CD14-positive monocyte (primary cell): Measurements from ENCODE around the gene PDE8A. TPM values are rescaled to one million over a fixed set of nuclear protein-coding genes. Genes with fewer than 3 reads are reported as not detected.

Source experiments
- DNase-seq, 3 donors: peaks; one replicate each; pipeline ENCODE4 v3.0.0-alpha.2; 2011 to 2022
- H2AFZ ChIP-seq: 2 replicates; pipeline ENCODE4 v1.6.0; 2012; ENCODE audit warnings: mild to moderate bottlenecking, low read depth, low read length, inconsistent platforms; ENCODE audit not compliant: insufficient read depth, poor library complexity, severe bottlenecking
- H3K27ac ChIP-seq, 2 donors: 1 replicate in 1 of 2; 2 replicates in 1 of 2; pipeline ENCODE4 v1.5.1; 2012 to 2013; ENCODE audit warnings: low read length in 2 of 2, control low read depth in 1 of 2, inconsistent platforms in 1 of 2, low read depth in 1 of 2, mild to moderate bottlenecking in 1 of 2
- H3K27me3 ChIP-seq, 2 donors: one replicate each; pipeline versions ENCODE4 v1.6.0 to v1.6.1; 2011 to 2013; ENCODE audit warnings: low read length in 2 of 2; ENCODE audit not compliant: control insufficient read depth in 2 of 2, insufficient read depth in 2 of 2
- H3K36me3 ChIP-seq, 2 donors: replicated peaks in 1 of 2; 1 replicate in 1 of 2; 2 replicates in 1 of 2; pipeline versions ENCODE4 v1.5.1 to v1.6.1; 2012 to 2013; ENCODE audit warnings: low read length in 2 of 2, control low read depth in 1 of 2, inconsistent platforms in 1 of 2, mild to moderate bottlenecking in 1 of 2; ENCODE audit not compliant: insufficient read depth in 2 of 2, control insufficient read depth in 1 of 2
- H3K4me1 ChIP-seq, 2 donors: 1 replicate in 1 of 2; 2 replicates in 1 of 2; pipeline versions ENCODE4 v1.5.1 to v1.6.1; 2012 to 2013; ENCODE audit warnings: low read length in 2 of 2, control low read depth in 1 of 2, inconsistent platforms in 1 of 2, mild to moderate bottlenecking in 1 of 2, moderate library complexity in 1 of 2; ENCODE audit not compliant: insufficient read depth in 2 of 2, control insufficient read depth in 1 of 2
- H3K4me2 ChIP-seq: replicated peaks from 2 replicates; pipeline ENCODE3; 2012; ENCODE audit warnings: low read length, moderate library complexity, mild to moderate bottlenecking; ENCODE audit not compliant: poor library complexity, severe bottlenecking; ENCODE audit errors: extremely low read depth
- H3K4me3 ChIP-seq, 3 experiments: fragments of 200-600 bp in 1 of 3; sonication (generic) in 1 of 3; replicated peaks in 1 of 3; 1 replicate in 2 of 3; 2 replicates in 1 of 3; pipeline ENCODE4 v1.5.1; 2011 to 2013; ENCODE audit warnings: low read length in 3 of 3, mild to moderate bottlenecking in 3 of 3, control low read depth in 2 of 3, low read depth in 2 of 3, inconsistent platforms in 1 of 3, moderate library complexity in 1 of 3
- H3K79me2 ChIP-seq: 2 replicates; pipeline ENCODE4 v1.6.0; 2012; ENCODE audit warnings: mild to moderate bottlenecking, control low read depth, inconsistent platforms, low read length, moderate library complexity; ENCODE audit not compliant: insufficient read depth
- H3K9ac ChIP-seq: 2 replicates; pipeline ENCODE4 v1.6.0; 2017; ENCODE audit warnings: low read length, mild to moderate bottlenecking; ENCODE audit not compliant: insufficient read depth, poor library complexity, severe bottlenecking
- H3K9me3 ChIP-seq, 2 donors: replicated peaks in 1 of 2; 1 replicate in 1 of 2; 2 replicates in 1 of 2; pipeline versions ENCODE4 v1.5.1 to v1.6.1; 2012 to 2013; ENCODE audit warnings: low read length in 2 of 2, control low read depth in 1 of 2; ENCODE audit not compliant: control insufficient read depth in 1 of 2, insufficient read depth in 1 of 2
- H4K20me1 ChIP-seq: 2 replicates; pipeline ENCODE4 v1.6.0; 2012; ENCODE audit warnings: mild to moderate bottlenecking, low read length, control low read depth, moderate library complexity; ENCODE audit not compliant: insufficient read depth
- H3K27ac Mint-ChIP-seq, 7 donors: one replicate each; pipeline ENCODE4 v1.8.0; 2020; ENCODE audit warnings: mild to moderate bottlenecking in 7 of 7, mixed read lengths in 7 of 7, moderate library complexity in 6 of 7, inconsistent platforms in 2 of 7
- H3K27me3 Mint-ChIP-seq, 3 donors: one replicate each; pipeline ENCODE4 v1.8.0; 2021 to 2022; ENCODE audit warnings: low read depth in 3 of 3, mild to moderate bottlenecking in 3 of 3, mixed read lengths in 3 of 3, moderate library complexity in 3 of 3, inconsistent platforms in 1 of 3
- H3K36me3 Mint-ChIP-seq, 2 donors: one replicate each; pipeline ENCODE4 v1.8.0; 2020; ENCODE audit warnings: mixed read lengths in 2 of 2, inconsistent platforms in 1 of 2, mild to moderate bottlenecking in 1 of 2
- H3K4me1 Mint-ChIP-seq: one replicate; pipeline ENCODE4 v1.8.0; 2020; ENCODE audit warnings: mild to moderate bottlenecking, mixed read lengths
- H3K4me3 Mint-ChIP-seq, 2 donors: one replicate each; pipeline ENCODE4 v1.8.0; 2020; ENCODE audit warnings: mild to moderate bottlenecking in 2 of 2, mixed read lengths in 2 of 2, moderate library complexity in 1 of 2
- H3K9me3 Mint-ChIP-seq, 7 donors: one replicate each; pipeline ENCODE4 v1.8.0; 2020 to 2022; ENCODE audit warnings: mixed read lengths in 7 of 7, mild to moderate bottlenecking in 6 of 7, moderate library complexity in 6 of 7, inconsistent platforms in 2 of 7
- WGBS: methylation state at CpG from one replicate; pipeline ENCODE4 v1.1.5; 2013; ENCODE audit warnings: missing lambda C conversion rate; ENCODE audit not compliant: insufficient coverage; 5-methylcytosine and 5-hydroxymethylcytosine counted together
- intact Hi-C, 2 donors: fragments of 100-400 bp; cut with micrococcal nuclease; formaldehyde crosslinking; loops; one replicate each; pipeline versions ENCODE4 v1.15.0 to v1.15.1; 2023
- polyA plus RNA-seq, 3 donors: library from polyadenylated mRNA; depleted of rRNA in 1 of 3; unstranded in 2 of 3; stranded (reverse) in 1 of 3; fragments of 300-500 nt in 2 of 3; fragments of >200 nt in 1 of 3; fragmentation: Illumina TruSeq in 2 of 3; gene quantifications; 1 replicate in 2 of 3; 2 replicates in 1 of 3; pipeline ENCODE4 v1.2.3, GENCODE V29; 2012 to 2021
- TF ChIP-seq, protein P1 (sequence below): fragments of 200-600 bp; IDR thresholded peaks from one replicate; pipeline ENCODE4 v1.8.0; 2022; ENCODE audit warnings: antibody characterized with exemption, mild to moderate bottlenecking

PDE8A gene
- polyA plus RNA-seq, 3 donors: 2.8 to 33.4 (median 4.9) TPM

DNA sequence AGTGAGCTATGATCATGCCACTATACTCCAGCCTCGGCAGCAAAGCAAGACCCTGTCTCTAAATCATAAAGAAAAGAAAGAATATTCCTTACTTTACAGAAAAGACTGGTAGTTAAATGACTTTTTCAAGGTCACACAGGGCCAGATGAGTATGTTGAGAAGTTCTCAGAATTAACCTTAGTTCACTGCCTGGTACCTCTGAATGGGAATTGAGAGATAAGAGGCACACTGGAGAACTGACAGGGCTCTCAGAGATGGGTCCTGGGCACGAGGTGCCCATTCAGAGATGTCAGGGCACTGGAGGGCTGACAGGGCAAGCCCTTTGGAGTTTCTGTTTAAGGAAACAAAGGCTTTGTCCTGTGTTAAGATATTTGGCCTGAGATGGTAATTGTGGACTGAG, 157.7 kb downstream of the PDE8A start:
- intact Hi-C loops: no loop called here
- H3K9me3 Mint-ChIP-seq: peaks cover 0 to 3% (median 0%) of the 10 kb centered on the region in 7 donors
- no peaks in the 10 kb centered on the region for H4K20me1 ChIP-seq
- no peaks in the 10 kb centered on the region for H3K4me1 ChIP-seq
- DNase-seq: no peak
- H3K36me3 ChIP-seq: peaks cover 39 to 55% of the 10 kb centered on the region in 2 donors
- no peaks in the 10 kb centered on the region for H3K4me1 Mint-ChIP-seq
- no peak overlapping the region for H3K9ac ChIP-seq
- WGBS: 88% methylated on average over 1 of the region's 2 CpGs
- H2AFZ ChIP-seq: no peak overlapping the region
- H3K27me3 ChIP-seq: no peaks in the 10 kb centered on the region
- H3K79me2 ChIP-seq: no peaks in the 10 kb centered on the region
- H3K4me2 ChIP-seq: no peak overlapping the region
- no peaks in the 10 kb centered on the region for H3K9me3 ChIP-seq
- H3K27ac ChIP-seq: no peak overlapping the region
- no peak overlapping the region for H3K4me3 ChIP-seq
- TF ChIP-seq, protein P1, sequence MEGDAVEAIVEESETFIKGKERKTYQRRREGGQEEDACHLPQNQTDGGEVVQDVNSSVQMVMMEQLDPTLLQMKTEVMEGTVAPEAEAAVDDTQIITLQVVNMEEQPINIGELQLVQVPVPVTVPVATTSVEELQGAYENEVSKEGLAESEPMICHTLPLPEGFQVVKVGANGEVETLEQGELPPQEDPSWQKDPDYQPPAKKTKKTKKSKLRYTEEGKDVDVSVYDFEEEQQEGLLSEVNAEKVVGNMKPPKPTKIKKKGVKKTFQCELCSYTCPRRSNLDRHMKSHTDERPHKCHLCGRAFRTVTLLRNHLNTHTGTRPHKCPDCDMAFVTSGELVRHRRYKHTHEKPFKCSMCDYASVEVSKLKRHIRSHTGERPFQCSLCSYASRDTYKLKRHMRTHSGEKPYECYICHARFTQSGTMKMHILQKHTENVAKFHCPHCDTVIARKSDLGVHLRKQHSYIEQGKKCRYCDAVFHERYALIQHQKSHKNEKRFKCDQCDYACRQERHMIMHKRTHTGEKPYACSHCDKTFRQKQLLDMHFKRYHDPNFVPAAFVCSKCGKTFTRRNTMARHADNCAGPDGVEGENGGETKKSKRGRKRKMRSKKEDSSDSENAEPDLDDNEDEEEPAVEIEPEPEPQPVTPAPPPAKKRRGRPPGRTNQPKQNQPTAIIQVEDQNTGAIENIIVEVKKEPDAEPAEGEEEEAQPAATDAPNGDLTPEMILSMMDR: no peak
- H3K4me3 Mint-ChIP-seq: no peak overlapping the region
- peaks cover 0 to 1% (median 0%) of the 10 kb centered on the region in 3 donors for H3K27me3 Mint-ChIP-seq
- peak overlapping the region in 1 of 7 donors; percentile 46 for H3K27ac Mint-ChIP-seq
- H3K36me3 Mint-ChIP-seq: peaks cover 48 to 58% of the 10 kb centered on the region in 2 donors

DNA sequence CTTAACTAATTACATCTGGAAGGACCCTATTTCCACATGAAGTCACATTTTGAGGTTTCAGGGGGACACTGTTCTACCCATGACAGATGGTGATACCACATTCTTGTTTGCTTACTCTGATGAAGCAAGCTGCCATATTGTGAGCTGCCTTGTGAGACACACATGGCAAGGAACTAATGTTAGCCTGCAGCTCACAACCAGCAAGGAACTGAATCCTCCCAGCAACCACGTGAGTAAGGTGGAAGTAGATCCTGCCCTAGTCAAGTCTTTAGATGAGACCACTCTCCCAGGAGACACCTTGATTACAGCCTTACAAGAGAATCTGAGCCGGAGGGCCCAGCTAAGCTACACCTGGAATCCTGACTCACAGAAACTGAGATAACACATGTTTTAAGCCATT, 160.1 kb downstream of the PDE8A start:
- Histone ChIP-seq H3K9ac (no peak overlapping the region), H3K27me3 (no peaks in the 10 kb centered on the region), H3K27ac (no peak overlapping the region), H3K36me3 (peaks cover 25 to 31% of the 10 kb centered on the region in 2 donors), H3K4me1 (no peaks in the 10 kb centered on the region), H2AFZ (no peak overlapping the region), H3K9me3 (no peaks in the 10 kb centered on the region), H3K4me3 (no peak overlapping the region), H3K4me2 (no peak overlapping the region), H4K20me1 (no peaks in the 10 kb centered on the region), H3K79me2 (no peaks in the 10 kb centered on the region)
- H3K4me3 Mint-ChIP-seq: no peak overlapping the region
- peaks cover 0 to 3% (median 0%) of the 10 kb centered on the region in 7 donors for H3K9me3 Mint-ChIP-seq
- TF ChIP-seq, protein P1: no peak
- DNase-seq: no peak
- H3K4me1 Mint-ChIP-seq: no peaks in the 10 kb centered on the region
- peak overlapping the region in 1 of 7 donors; percentile 37 for H3K27ac Mint-ChIP-seq
- peaks cover 0 to 1% (median 0%) of the 10 kb centered on the region in 3 donors for H3K27me3 Mint-ChIP-seq
- H3K36me3 Mint-ChIP-seq: peaks cover 28 to 35% of the 10 kb centered on the region in 2 donors
- intact Hi-C loops: no loop called here
- 100% methylated on average over 1 of the region's 2 CpGs for WGBS
